Osteoblast (primary cell): ENCODE results near the gene STX11. TPM values are rescaled to one million over a fixed set of nuclear protein-coding genes. Genes with fewer than 3 reads are reported as not detected.

Source experiments
- DNase-seq: peaks from one replicate; pipeline ENCODE4 v3.0.0; 2011; ENCODE audit warnings: low spot score, mixed read lengths; ENCODE audit not compliant: insufficient read length; ENCODE audit errors: missing footprints
- H2AFZ ChIP-seq: 2 replicates; pipeline ENCODE4 v1.6.0; 2011; ENCODE audit warnings: mild to moderate bottlenecking, low read length
- H3K27ac ChIP-seq: 2 replicates; pipeline ENCODE4 v1.5.1; 2011; ENCODE audit warnings: mild to moderate bottlenecking, low read depth, low read length, moderate library complexity
- H3K27me3 ChIP-seq: 2 replicates; pipeline ENCODE4 v1.6.0; 2012; ENCODE audit warnings: mild to moderate bottlenecking, control low read depth, inconsistent platforms, low read length, moderate library complexity; ENCODE audit not compliant: insufficient read depth
- H3K36me3 ChIP-seq: 2 replicates; pipeline ENCODE4 v1.5.1; 2011; ENCODE audit warnings: mild to moderate bottlenecking, low read length, control low read depth, moderate library complexity; ENCODE audit not compliant: insufficient read depth
- H3K4me1 ChIP-seq: 2 replicates; pipeline ENCODE4 v1.5.1; 2011; ENCODE audit warnings: mild to moderate bottlenecking, low read length, control low read depth, moderate library complexity; ENCODE audit not compliant: insufficient read depth
- H3K4me2 ChIP-seq: 2 replicates; pipeline ENCODE4 v1.6.0; 2011; ENCODE audit warnings: mild to moderate bottlenecking, low read length; ENCODE audit not compliant: insufficient read depth
- H3K4me3 ChIP-seq: fragments of 200-600 bp; sonication (generic); 3 replicates; pipeline ENCODE4 v1.5.1; 2012; ENCODE audit warnings: mild to moderate bottlenecking, low read length, inconsistent platforms; ENCODE audit not compliant: insufficient read depth
- H3K79me2 ChIP-seq: 2 replicates; pipeline ENCODE4 v1.6.0; 2012; ENCODE audit warnings: mild to moderate bottlenecking, low read length, control low read depth, inconsistent platforms; ENCODE audit not compliant: insufficient read depth
- H3K9me3 ChIP-seq: 2 replicates; pipeline ENCODE4 v1.5.1; 2011; ENCODE audit warnings: low read depth, low read length, control low read depth
- H4K20me1 ChIP-seq: 2 replicates; pipeline ENCODE4 v1.6.0; 2012; ENCODE audit warnings: mild to moderate bottlenecking, low read length, control low read depth; ENCODE audit not compliant: insufficient read depth
- CTCF ChIP-seq: IDR thresholded peaks from 2 replicates; pipeline ENCODE4 v1.5.1; 2011; ENCODE audit warnings: mild to moderate bottlenecking, low read depth, low read length, moderate library complexity; ENCODE audit errors: extremely low read depth
- total RNA-seq: library from RNA; depleted of rRNA; stranded (reverse); fragments of >200 nt; gene quantifications from 2 replicates; pipeline ENCODE4 v1.2.3, GENCODE V29; 2012

Gene STX11
- total RNA-seq, 1 donor, result 0.36 TPM

GRCh38 chr6:144139817-144140216 is 10.5 kb upstream of the STX11 start:
- no peak overlapping the region for H2AFZ ChIP-seq
- H3K27ac ChIP-seq, result no peak overlapping the region
- no peaks in the 10 kb centered on the region for H3K27me3 ChIP-seq
- H3K4me2 ChIP-seq, result no peak overlapping the region
- no peaks in the 10 kb centered on the region for H3K4me1 ChIP-seq
- no peaks in the 10 kb centered on the region for H4K20me1 ChIP-seq
- no peaks in the 10 kb centered on the region for H3K79me2 ChIP-seq
- H3K9me3 ChIP-seq, result no peaks in the 10 kb centered on the region
- no peak for DNase-seq
- no peak for TF ChIP-seq CTCF
- no peaks in the 10 kb centered on the region for H3K36me3 ChIP-seq
- H3K4me3 ChIP-seq, result no peak overlapping the region

GRCh38 chr6:144140867-144141266 is 9.4 kb upstream of the STX11 start:
- Histone ChIP-seq H2AFZ (no peak overlapping the region), H3K9me3 (no peaks in the 10 kb centered on the region), H4K20me1 (no peaks in the 10 kb centered on the region), H3K79me2 (no peaks in the 10 kb centered on the region), H3K4me1 (no peaks in the 10 kb centered on the region), H3K4me2 (no peak overlapping the region), H3K27me3 (no peaks in the 10 kb centered on the region), H3K27ac (no peak overlapping the region), H3K36me3 (no peaks in the 10 kb centered on the region), H3K4me3 (no peak overlapping the region)
- no peak for DNase-seq
- TF ChIP-seq CTCF, result no peak

- no peaks in the 10 kb centered on the region for H3K9me3 ChIP-seq
- H3K4me3 ChIP-seq, result no peak overlapping the region
- H3K4me1 ChIP-seq, result no peaks in the 10 kb centered on the region
- TF ChIP-seq CTCF, result no peak
- no peak overlapping the region for H3K27ac ChIP-seq
- H3K36me3 ChIP-seq, result no peaks in the 10 kb centered on the region
- H3K27me3 ChIP-seq, result no peaks in the 10 kb centered on the region
- H3K4me2 ChIP-seq, result no peak overlapping the region
- no peaks in the 10 kb centered on the region for H4K20me1 ChIP-seq
- no peak overlapping the region for H2AFZ ChIP-seq
- H3K79me2 ChIP-seq, result no peaks in the 10 kb centered on the region
- no peak for DNase-seq
Measured at GRCh38 chr6:144141470-144141869, 8.8 kb upstream of the STX11 start.

GRCh38 chr6:144143106-144143505 is 7.2 kb upstream of the STX11 start:
- Histone ChIP-seq H3K36me3 (no peaks in the 10 kb centered on the region), H3K27ac (no peak overlapping the region), H3K79me2 (no peaks in the 10 kb centered on the region), H2AFZ (no peak overlapping the region), H4K20me1 (no peaks in the 10 kb centered on the region), H3K27me3 (no peaks in the 10 kb centered on the region), H3K4me1 (no peaks in the 10 kb centered on the region), H3K4me3 (no peak overlapping the region), H3K9me3 (no peaks in the 10 kb centered on the region), H3K4me2 (no peak overlapping the region)
- TF ChIP-seq CTCF, result no peak
- DNase-seq, result no peak
